Activated CD8-positive, alpha-beta memory T cell treated with anti-CD3 and anti-CD28 coated beads, Interleukin-2, amount 50 U/mL, for 24 hours (primary cell): ENCODE measurements around the gene PLEKHA4.
"Not testable (repeated sequence)": the region's sequence is repeated elsewhere in the genome, so short reads cannot be mapped to it uniquely, and the experiment has no call there.

Experiments
- DNase-seq: peaks from one replicate; pipeline ENCODE4 v3.0.0-alpha.2; 2020; ENCODE audit errors: extremely low read depth

The PLEKHA4 gene

DNA sequence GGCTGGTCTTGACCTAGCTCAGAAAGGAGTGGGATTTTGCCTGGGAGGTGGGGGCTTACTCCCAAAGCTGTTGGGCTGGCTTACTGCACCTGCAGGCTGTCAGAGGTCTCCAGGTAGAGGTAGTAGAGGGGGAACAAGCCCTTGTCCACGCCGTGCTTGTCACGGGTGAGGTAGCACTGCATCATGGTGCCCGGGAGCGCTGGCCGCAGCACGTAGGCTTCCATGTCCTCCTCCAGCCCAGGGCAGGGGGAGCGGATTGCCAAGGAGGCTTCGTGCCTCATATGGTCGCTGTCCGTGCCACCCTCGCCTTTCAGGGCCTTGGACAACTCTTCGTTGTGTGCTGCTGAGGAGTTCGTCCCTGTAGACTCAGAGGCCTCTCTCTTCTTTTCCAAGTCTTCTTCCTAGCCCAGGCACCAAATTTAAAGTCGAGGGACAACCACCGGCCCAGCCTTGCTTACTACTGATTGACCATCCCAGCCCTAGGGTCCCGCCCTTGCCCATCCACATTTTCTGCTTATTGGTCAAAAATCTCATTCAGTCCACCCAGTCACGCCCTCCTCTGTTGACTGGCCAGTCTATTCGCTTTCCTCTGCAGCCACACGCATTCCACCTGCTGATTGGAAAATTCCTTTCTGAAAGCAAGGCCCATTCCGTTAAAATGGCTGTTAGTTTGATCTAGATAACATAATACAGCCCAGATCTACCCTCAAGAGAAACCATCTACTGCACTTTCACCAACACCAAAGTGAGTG is 19.6 kb upstream of the PLEKHA4 start:
- no peak for DNase-seq

DNA sequence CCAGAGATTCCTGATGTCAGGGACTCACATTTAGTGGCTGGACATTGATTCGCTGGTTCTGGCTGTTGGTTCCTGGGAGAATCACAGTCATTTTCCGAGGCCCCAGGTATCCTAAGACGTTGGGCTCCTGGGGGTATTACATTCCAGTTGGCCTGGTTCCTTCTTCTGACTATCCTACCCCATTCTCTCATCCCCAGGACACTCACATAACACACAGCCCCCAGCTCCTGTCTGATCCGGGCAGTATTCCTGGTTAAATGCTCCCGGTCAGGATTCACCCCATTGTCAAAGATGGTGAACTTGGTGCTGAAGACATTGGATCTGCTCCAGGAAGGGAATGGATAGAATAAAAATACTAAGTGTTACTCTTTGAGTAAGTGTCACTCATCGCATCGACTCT is 15.3 kb upstream of the PLEKHA4 start:
- no peak for DNase-seq

DNA sequence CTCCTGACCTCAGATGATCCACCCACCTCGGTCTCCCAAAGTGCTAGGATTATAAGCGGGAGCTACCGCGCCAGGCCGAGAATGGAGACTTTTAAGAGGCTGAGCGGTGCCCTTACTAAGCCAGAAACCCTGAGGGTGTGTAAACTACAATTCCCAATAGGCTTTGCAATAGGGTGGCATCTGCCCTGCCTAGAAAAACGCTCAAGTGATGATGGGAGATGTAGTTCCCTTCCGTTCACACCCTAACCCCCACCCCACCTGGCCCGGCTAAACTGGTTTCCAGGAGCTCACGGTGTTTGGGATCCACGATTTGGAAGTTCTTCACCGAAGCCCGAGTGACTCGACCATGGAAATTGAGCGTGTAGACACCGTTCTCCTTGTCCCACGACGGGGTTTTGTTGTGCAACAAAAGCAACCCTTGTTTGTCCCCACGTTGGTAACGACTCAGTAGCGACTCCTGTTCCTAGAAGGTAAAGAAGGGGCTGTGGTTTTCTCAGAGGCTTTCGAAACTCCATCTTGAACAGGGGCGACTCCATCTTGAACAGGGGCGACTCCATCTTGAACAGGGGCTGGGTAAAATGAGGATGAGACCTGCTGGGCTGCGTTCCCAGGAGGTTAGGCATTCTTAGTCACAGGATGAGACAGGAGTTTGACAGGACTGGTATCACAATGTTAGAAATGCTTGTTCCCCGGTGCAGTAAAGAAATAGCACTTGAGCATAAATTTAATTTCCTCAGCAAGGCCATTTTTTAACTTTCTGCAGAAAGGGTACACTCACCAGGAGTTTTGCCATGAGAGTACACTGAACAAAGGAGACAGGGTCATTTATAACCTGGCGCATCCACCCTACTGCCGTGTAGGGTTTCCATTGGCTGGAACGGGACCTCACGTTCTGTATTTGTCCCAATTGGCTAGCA is 13.6 kb upstream of the PLEKHA4 start:
- no peak for DNase-seq

- DNase-seq = not testable (repeated sequence)
Measured at GRCh38 chr19:48879696-48880095, 11.3 kb upstream of the PLEKHA4 start.

GRCh38 chr19:48879025-48879637 is 10.7 kb upstream of the PLEKHA4 start:
- no peak for DNase-seq

DNA sequence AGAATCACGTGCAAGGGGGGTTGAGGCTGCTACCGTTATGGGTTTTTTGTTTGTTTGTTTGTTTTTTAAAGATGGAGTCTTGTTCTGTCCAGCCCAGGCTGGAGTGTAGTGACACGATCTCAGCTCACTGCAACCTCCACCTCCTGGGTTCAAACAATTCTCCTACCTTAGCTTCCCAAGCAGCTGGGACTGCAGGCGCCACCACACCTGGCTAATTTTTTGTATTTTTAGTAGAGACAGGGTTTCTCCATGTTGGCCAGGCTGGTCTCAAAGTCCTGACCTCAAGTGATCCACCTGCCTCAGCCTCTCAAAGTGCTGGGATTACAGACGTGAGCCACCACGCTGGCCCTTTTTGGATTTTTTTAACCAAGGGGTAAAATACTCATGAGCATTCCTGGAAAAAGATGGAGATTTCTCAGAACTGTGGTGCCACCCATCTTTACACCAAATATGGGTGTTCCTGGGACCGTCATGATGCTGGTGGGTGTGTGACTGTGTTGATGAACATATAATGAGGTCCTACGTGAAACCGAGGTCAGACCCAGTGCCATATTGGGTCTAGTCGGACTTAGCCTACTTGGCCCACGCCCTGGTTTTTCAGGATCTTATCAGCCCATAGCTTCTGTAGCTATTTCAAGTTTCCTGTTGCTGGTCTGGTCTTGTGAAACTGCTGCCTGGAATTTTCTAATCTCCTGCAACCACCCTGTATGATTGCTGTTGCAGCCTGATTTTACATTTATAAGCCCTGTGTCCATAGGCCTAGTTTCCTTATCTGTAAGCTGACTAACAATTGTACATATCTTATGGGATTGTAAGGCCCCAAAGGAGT is 10.0 kb upstream of the PLEKHA4 start:
- no peak for DNase-seq

- no peak for DNase-seq
Measured at GRCh38 chr19:48877855-48878195, 9.4 kb upstream of the PLEKHA4 start.

DNA sequence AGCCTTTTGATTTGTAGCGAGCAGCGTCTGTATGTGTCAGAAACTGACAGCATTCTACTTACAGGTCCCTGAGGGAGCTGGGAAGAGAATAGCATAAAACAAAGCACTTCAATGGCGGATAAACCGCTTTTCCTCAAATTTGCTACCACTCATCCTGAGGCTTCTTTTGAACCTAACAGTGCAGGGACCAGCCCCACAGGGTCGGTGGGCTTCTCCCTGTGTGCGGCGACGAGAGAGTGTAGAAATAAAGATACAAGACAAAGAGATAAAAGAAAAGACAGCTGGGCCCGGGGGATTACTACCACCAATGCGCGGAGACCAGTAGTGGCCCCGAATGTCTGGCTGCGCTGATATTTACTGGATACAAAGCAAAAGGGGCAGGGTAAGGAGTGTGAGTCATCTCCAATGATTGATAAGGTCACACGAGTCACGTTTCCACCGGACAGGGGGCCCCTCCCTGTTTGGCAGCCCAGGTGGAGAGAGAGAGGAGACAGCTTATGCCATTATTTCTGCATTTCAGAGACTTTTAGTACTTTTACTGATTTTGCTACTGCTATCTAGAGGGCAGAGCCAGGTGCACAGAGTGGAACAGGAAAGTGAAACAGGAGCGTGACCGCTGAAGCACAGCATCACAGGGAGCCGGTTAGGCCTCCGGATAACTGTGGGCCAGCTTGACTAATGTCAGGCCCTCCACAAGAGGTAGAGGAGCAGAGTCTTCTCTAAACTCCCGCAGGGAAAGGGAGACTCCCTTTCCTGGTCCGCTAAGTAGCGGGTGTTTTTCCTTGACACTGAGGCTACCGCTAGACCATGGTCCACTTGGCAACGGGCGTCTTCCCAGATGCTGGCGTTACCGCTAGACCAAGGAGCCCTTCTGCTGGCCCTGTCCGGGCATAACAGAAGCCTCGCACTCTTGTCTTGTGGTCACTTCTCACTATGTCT is 7.9 kb upstream of the PLEKHA4 start:
- not testable (repeated sequence) for DNase-seq

DNA sequence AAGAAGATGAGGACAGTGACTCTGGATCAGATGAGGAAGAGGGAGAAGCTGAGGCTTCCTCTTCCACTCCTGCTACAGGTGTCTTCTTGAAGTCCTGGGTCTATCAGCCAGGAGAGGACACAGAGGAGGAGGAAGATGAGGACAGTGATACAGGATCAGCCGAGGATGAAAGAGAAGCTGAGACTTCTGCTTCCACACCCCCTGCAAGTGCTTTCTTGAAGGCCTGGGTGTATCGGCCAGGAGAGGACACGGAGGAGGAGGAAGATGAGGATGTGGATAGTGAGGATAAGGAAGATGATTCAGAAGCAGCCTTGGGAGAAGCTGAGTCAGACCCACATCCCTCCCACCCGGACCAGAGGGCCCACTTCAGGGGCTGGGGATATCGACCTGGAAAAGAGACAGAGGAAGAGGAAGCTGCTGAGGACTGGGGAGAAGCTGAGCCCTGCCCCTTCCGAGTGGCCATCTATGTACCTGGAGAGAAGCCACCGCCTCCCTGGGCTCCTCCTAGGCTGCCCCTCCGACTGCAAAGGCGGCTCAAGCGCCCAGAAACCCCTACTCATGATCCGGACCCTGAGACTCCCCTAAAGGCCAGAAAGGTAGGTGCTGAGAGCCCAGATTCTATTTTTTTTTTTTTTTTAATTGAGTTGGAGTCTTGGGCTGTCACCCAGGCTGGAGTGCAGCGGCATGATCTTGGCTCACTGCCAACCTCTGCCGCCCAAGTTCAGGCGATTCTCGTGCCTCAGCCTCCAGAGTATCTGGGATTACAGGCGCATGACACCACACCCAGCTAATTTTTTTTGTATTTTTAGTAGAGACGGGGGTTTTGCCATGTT is 6.1 kb upstream of the PLEKHA4 start:
- DNase-seq = no peak

GRCh38 chr19:48873476-48874302 is 5.3 kb upstream of the PLEKHA4 start:
- no peak for DNase-seq

DNA sequence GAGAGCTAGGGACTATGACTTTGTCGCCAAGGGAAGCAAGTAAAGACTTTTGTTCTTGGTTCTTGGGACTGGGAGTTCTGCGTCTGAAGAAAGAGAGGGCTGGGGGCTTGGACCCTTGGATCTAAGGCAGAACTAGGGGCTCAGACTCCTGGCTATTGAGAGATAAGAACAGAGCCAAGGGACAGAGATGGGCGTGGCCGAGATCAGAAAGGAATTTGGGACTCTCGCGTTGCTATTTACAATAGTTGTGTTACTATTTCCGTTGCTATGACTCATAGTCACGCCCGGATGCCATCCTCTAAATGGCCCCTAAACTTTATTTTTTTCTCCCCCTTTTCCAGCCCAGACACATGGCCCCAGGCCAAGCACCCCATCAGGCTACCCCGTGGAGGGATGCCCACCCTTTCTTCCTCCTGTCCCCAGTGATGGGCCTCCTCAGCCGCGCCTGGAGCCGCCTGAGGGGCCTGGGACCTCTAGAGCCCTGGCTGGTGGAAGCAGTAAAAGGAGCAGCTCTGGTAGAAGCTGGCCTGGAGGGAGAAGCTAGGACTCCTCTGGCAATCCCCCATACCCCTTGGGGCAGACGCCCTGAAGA is 4.6 kb upstream of the PLEKHA4 start:
- peak; percentile 47 for DNase-seq

DNA sequence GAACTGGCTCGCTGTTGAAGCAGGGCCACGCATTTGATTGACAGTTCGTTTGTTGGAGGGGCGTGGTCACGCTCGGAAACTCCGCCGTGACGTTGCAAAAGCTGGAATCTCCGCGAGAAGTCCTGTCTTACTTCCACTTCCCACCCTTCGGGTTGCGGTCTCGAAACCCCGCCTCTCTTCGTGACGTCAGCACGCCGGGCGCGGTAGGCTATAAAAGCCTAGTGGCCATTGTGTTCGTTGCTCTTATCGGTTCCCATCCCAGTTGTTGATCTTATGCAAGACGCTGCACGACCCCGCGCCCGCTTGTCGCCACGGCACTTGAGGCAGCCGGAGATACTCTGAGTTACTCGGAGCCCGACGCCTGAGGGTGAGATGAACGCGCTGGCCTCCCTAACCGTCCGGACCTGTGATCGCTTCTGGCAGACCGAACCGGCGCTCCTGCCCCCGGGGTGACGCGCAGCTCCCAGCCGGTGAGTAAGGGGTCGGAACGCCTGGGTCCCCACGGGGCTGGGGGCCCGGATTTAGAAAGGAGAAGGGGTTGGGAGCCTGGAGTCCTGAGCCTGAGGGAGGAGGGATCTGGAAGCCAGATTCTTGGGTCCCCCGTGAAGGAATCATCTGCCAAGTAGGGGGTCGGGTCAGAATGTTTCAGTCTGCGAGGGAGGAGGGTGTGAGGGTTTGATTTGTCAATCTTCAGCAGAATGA is 3.9 kb upstream of the PLEKHA4 start, which contains the start of gene PPP1R15A:
Gene PPP1R15A (plus strand): TSS at position 240 of the 702 bp plus-strand sequence. CDS start 813 bp downstream, outside the sequence.
- DNase-seq = peak; percentile 97

DNA sequence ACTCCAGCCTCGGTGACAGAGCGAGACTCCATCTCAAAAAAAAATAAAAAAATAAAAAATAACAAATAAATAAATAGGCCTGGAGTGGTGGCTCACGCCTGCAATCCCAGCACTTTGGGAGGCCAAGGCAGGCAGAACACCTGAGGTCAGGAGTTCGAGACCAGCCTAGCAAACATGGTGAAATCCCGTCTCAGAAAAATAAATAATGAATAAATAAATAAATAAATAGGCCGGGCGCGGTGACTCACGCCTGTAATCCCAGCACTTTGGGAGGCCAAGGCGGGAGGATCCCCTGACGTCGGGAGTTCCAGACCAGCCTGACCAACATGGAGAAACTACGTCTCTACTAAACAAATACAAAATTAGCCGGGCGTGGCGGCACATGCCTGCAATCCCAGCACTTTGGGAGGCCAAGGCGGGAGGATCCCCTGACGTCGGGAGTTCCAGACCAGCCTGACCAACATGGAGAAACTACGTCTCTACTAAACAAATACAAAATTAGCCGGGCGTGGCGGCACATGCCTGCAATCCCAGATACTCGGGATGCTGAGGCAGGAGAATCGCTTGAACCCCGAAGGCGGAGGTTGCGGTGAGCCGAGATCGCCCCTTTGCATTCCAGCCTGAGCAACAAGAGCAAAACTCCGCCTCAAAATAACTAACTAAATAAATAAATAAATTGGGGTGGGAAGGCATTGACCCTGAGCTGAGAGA is 3.2 kb upstream of the PLEKHA4 start:
- not testable (repeated sequence) for DNase-seq

- DNase-seq = no peak
Measured at GRCh38 chr19:48870048-48870447, 1.6 kb upstream of the PLEKHA4 start.

DNA sequence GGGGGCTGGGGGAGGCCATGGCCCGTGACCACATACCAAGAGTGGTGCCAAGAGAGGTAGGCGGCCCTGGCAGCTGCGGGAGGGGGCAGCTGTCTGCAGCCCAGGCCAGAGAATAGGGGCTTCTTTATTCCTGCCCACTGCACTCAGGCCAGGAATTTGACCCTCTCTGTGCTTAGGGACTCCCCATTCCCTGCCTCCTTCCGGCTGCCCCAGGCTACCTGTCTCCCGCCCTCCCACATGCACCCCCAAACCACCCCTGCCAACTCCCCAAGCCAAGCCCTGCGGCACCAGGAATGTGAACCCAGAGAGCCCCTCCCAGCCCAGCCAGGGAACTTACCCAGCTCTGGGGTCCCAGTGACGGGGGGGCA is 687 bp downstream of the PLEKHA4 start:
- no peak for DNase-seq

- DNase-seq = no peak
Measured at GRCh38 chr19:48867123-48867745, 1.2 kb downstream of the PLEKHA4 start.

- DNase-seq = no peak
Measured at GRCh38 chr19:48866692-48867091, 1.7 kb downstream of the PLEKHA4 start.
